Femur (tissue), 1 donor: ENCODE measurements around the gene BICC1.

ENCODE experiments used
- DNase-seq: peaks from one replicate; pipeline ENCODE4 v3.0.0-alpha.2; 2017

BICC1 gene

GRCh38 chr10:58785354-58785753, 272.7 kb downstream of the BICC1 start:
- no peak for DNase-seq

GRCh38 chr10:58791137-58791536, 278.5 kb downstream of the BICC1 start:
- DNase-seq, result no peak

DNA sequence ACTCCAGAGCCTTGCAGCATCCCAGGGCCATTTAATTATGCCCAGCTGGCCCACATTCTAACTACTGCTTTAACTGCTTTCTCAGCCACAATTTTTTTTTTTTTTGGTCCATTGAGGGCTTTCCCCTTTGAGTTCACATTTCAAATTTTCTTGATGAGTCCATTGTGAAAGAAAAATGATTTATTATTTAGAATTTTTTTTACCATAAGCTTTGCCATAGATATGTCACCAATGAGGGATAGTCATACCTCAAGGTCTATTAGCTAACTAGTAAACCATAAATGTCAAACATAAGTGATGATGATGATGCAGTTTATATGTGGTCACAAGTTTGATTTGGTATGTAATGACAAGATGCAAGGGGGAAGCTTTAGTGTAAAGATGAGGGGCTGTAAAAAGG, 282.9 kb downstream of the BICC1 start:
- no peak for DNase-seq

DNA sequence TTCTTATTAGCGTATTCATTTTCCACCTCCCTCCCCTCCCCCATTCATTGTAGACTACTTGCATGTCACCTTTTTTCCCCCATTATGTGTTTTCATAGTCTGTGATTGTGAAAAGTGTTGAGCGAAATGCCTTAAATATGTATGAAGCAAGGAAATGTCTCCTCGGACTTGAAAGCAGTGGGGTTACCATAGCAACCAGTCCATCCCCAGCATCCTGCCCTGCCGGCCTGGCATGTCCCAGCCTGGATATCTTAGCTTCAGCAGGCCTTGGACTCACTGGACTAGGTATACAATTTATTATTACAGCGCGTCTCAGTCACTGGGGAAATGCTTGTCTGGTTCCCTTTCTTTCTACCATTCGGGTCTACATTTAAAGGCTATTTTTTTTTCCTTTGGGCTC, 283.6 kb downstream of the BICC1 start:
- DNase-seq, result no peak

DNA sequence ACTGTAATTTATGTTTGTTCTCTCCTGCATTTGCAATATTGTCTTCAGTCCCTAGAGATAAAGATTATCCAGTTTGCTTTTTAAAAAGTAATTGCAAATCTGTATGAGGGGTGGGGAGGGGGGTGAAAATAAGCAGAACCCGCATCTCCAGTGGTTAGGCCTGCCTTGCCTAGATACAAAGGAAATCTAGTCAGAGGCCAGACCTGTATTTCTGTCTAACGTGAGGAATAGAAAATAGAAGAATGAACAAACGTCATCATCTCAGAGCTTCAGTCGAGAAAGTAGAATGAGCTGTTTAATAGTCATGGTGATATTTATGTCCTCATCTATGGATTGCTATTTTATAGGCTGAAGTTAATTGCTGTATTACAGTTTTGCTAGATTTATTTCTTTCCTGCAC, 284.2 kb downstream of the BICC1 start:
- no peak for DNase-seq

DNA sequence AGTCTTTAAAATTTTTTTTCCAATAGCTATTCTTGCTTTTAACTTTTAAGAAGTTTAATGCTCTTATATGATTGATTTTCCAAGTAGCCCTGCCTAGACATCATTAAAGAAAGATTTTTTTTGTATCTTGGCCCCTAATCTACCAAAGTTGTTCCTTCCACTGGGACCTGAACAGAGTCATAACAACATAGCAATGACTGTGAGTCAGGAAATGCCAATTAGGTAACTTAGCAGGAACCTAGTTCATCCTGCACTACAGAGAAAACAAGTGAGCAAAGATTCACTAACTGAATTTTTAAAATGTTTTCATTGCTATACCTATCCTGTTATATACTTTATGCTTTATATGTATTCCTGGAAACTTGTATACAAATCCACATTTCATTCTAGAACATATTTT, 284.7 kb downstream of the BICC1 start:
- no peak for DNase-seq

GRCh38 chr10:58802047-58802446, 289.4 kb downstream of the BICC1 start:
- no peak for DNase-seq

DNA sequence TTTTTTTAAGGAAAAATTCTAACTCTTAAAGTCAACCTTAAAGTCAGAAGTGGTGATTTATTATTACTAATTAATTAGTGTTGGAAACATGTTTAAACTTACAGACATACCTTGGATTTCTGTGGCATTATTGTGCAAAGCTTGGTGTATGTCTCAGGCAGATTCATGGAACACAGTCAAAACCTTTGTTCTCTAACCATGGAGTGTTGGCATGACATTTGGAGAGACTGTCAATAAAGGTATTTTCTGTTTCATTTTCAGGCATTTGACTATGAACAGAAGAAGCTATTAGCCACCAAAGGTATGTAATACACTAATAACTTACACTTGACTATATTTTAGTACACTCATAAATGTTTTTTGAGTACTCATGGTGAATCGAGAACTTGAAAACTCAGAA, 293.7 kb downstream of the BICC1 start:
- DNase-seq, result no peak

DNA sequence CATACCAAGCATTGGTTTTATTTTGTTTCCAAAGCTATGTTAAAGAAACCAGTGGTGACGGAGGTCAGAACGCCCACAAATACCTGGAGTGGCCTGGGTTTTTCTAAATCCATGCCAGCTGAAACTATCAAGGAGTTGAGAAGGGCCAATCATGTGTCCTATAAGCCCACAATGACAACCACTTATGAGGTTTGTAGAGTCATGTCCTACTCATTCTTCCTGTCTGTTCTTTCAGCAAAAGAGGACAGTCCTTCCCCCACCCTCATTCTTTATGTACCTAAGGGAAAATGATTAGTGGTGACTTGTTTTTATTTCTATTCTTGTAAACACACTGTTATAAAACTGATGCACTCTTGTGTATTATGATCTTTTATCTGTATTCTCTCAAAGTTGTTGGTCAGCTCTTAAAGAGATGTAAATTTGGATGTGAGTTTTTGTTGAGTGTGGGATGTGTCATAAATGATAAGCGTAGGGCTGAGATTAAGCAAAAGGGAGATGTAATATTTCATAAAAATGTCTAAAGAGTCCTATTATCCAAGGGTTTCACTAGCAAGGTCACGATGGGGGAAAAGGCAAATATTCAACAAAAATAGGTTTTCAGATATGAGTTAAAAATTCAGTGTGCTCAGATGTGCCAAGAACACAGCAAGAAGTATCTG, 294.4 kb downstream of the BICC1 start:
- DNase-seq, result no peak

GRCh38 chr10:58807629-58808022, 295.0 kb downstream of the BICC1 start:
- peak; percentile 58 for DNase-seq

- DNase-seq, result no peak
Observed at GRCh38 chr10:58810751-58811150, 298.1 kb downstream of the BICC1 start.

DNA sequence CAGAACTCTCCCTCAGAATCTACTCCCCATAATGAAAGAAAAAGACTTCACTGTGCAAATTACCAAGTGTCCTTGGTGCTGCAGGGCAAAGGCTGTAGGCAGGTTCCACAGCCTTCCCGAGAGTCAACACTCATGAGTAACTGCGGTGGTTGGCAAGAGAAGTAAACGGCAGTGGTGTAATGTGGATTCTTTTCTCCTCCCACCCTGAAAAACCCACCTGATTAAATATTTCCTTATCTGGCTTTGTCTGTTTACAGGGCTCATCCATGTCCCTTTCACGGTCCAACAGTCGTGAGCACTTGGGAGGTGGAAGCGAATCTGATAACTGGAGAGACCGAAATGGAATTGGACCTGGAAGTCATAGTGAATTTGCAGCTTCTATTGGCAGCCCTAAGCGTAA, 300.9 kb downstream of the BICC1 start:
- DNase-seq, result no peak

- DNase-seq, result no peak
Observed at GRCh38 chr10:58817201-58817846, 304.7 kb downstream of the BICC1 start.

DNA sequence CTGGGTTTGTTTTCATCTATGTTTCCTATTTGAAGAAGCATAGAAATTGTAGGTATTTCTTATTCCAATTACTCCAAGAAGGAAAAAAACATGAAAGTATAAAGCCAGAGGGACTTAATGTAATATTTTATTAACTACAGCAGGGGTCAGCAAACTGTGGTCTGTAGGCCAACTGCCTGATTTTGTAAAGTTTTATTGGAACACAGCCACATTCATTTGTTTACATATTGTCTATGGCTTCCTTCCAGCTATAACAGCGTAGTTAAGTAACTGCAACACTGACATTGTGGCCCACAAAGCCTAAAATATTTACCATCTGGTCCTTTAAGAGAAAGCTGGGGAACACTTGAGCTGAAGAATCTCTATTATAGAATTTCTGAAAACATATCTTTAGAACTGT, 306.2 kb downstream of the BICC1 start:
- no peak for DNase-seq

- DNase-seq, result no peak
Observed at GRCh38 chr10:58820386-58820785, 307.7 kb downstream of the BICC1 start.

DNA sequence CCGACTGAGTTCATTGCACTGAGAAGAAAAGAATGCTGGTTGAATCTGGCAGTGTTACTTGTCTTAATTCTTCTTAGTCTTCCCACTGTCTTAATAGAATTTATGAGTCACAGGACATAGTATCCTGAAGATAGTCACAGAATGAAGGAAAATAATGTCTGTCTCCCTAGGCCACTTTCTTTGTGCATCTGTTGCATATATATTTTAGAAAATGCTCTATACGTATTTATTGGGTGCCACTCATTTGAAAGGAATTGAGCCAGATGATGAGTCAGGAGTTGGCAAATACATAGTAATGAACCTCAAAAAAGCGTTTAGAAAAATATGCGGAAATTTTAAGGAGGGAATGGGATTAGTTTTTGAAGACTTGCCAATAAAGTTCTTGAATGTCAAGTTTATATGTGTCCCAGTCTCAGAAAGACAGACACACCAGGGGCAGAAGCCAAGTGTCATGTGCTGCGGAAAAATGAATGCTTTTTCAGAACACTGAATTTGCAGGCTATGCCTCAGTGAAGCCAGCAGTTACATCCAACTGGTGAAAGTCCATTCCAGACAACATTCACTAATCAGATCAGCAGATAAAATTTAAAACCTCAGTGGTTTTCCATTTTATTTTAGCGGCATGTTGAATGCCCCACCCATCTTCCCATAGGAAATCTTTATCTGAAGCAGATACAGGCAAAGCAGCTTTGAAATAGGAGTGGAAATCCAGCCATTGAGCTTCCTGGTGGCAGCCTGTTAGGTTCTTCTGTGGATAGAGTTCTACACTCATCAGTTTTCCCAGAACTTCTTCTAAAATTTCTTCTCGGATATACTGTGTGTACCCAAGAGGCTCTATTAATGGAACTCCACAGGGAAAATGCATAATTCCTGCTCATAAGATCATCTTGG, 308.4 kb downstream of the BICC1 start:
- DNase-seq, result peak; percentile 71

DNA sequence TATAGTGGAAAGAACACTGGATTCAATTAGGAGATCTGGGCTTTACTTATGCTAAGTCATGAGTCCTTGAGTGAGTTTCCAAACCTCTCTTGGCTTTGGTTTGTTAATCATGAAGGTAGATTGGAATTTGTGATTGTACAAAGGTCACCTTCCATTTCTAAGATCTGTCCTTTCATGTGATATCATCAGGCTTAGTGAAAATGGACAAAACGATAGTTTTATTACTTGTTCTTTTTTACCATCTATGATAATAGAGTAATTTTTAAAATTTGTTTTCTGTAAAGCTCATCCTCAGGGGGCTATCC, 309.0 kb downstream of the BICC1 start:
- no peak for DNase-seq

GRCh38 chr10:58823983-58824382, 311.3 kb downstream of the BICC1 start:
- DNase-seq, result no peak

DNA sequence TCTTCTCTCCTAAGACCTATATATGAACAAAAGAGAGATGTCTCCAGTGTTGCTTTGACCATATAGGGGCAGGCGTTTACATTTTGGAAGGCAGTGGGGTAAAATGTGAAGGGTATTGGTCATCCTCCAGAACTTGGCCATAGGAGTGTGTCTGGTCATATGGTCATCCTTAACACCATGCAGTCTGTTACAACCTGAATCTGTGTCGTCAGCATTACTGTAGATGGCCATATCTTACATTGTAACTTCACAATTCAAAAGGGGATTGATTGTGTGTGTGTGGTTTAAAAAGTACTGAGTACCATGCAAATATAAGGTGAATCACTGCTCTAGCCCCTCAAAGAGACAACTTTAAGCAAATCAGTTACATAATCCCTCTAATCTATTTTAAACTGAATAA, 311.7 kb downstream of the BICC1 start:
- no peak for DNase-seq

DNA sequence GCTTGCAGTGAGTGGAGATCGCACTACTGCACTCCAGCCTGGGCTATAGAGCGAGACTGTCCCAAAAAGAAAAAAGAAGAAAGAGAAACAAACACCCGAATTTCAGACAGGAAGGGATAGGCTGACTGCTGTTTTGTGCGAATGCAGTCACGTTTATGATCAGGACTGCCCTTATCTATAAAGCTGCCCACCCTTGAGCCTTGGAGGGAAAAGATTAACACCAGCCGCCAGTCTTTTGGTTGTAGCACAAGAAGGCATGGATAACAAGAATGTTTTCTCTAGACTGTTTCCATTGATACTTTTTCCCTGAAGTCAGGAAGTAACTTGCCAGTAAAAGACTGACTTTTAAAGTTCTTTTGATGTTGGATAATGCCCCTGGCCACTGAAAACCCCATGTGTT, 314.0 kb downstream of the BICC1 start:
- DNase-seq, result no peak

- DNase-seq, result no peak
Observed at GRCh38 chr10:58827381-58827780, 314.7 kb downstream of the BICC1 start.

GRCh38 chr10:58829839-58830238, 317.2 kb downstream of the BICC1 start:
- no peak for DNase-seq

GRCh38 chr10:58830697-58831096, 318.0 kb downstream of the BICC1 start:
- no peak for DNase-seq
